ENCODE measurements around the gene WDR38.

The WDR38 gene

GRCh38 chr9:124858330-124859046, 5.2 kb downstream of the WDR38 start:
- no peak for DNase-seq (ENCODE audit: low read depth)

GRCh38 chr9:124859803-124860581, 6.7 kb downstream of the WDR38 start:
- DNase-seq (ENCODE audit: low read depth): no peak

DNA sequence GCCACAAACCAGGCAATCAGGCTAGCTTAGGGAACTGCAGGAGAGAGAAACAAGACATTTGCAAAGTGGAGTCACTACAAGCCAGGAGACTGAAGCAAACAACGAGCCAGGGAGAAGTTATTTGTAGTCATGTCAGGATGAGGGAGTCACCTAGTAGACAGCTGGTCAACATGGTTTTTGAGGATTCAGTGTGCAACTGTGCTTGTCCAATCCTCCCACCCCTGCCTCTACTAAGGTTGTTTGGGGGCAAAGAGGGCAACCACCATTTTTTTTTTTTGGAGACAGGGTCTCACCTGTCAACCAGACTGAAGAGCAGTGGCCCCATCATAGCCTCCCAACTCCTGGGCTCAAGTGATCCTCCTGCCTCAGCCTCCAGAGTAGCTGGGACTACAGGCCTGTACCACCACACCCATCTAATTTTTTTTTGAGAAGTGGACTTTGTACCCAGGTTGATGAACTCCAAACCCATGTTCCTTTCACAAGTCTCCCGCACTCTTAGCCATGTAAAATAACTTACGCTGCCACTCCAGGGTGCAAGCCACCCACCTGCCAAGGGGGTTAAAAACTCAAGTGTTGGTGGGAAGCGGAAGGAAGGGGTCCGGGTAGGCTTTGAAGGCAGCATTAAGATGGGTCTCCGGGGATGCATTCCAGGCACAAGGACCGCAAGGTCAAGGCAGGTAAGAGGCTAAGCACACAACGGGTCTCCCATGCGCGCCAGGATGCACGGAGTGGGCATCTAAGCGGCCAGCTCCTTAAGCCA, 7.5 kb downstream of the WDR38 start:
- no peak for DNase-seq (ENCODE audit: low read depth)

GRCh38 chr9:124861342-124862229, 8.3 kb downstream of the WDR38 start, which contains the start of the genes ARPC5L and RPL35:
Gene ARPC5L, plus strand, starts transcription at chr9:124862130. Its CDS starts 7,161 bp downstream, at chr9:124869291.
Gene RPL35, minus strand, starts transcription at chr9:124861957. Its CDS starts 45 bp downstream, at chr9:124861912.
- peak; percentile 89 for DNase-seq (ENCODE audit: low read depth)

- DNase-seq (ENCODE audit: low read depth): no peak
Observed at GRCh38 chr9:124863371-124863871, 10.2 kb downstream of the WDR38 start.

DNA sequence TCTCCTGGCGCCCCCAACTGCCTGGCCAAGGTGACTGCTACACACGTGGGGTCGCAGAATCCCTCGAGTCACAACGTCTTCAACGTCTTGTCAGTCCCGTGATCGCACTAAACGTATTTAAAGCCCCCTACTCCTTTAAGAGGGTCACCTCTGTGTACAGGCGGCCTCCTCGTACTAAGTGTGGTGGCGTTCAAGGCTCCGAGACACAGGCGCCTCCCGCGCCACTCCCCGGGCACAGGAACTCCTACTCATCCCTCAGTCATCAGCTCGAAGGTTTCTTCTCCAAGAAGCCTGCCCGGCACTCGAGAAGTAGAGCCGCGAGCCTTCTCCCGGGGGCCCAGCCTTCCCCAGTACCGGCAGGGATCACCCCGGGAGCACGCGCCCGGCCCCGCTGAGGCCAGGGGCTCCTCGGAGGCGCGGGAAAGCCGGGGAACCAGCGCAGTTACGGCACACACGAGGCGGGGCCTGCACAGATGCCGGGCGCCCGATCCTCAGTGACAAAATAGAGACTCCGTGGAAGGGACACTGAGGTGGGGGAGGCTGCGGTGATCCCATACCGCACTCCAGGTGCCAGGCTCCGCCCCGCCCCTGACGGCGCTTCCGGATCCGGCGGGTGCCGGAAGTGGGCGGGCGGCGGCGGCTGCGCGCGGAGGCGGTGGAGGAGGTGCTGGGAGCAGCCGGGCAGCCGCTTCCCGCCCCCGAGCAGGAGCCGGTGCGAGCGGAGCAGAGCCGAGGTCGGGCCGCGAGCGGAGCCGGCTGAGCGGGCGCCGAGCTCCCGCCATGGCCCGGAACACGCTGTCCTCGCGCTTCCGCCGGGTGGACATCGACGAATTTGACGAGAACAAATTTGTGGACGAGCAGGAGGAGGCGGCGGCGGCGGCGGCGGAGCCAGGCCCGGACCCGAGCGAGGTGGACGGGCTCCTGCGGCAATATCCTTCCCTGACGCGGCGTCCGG, 15.5 kb downstream of the WDR38 start:
- DNase-seq (ENCODE audit: low read depth): peak; percentile 74

- DNase-seq (ENCODE audit: low read depth): no peak
Observed at GRCh38 chr9:124869466-124869985, 16.3 kb downstream of the WDR38 start.

DNA sequence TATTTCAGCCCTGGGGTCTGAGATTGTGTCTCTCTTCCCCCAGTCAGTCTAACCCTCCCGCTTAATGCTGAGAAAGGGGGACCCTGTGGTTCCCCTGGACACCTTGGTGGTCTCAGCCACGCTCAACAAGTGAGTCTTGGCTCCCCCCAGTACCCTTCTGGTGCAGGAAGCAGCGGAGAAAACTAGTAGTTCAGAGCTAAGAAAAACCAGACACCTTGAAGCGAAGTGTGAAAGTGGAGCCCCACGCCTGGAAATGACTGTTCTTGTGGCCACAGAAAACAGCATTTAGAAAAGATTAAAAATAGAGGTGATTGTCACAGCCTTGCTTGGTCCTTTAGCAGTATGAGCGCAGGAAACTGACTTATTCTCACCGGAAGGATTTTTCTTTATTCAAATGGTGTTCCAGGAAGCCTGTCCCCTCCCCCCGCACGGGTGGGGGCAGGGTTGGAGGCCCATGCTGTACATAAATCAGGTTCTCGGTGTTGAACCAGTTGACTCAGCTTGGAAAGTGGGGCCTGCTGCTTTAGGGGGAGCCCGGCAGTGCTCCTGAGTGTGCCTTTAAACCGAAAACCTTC, 16.8 kb downstream of the WDR38 start:
- DNase-seq (ENCODE audit: low read depth): peak; percentile 62

- DNase-seq (ENCODE audit: low read depth): no peak
Observed at GRCh38 chr9:124870723-124871122, 17.5 kb downstream of the WDR38 start.

DNA sequence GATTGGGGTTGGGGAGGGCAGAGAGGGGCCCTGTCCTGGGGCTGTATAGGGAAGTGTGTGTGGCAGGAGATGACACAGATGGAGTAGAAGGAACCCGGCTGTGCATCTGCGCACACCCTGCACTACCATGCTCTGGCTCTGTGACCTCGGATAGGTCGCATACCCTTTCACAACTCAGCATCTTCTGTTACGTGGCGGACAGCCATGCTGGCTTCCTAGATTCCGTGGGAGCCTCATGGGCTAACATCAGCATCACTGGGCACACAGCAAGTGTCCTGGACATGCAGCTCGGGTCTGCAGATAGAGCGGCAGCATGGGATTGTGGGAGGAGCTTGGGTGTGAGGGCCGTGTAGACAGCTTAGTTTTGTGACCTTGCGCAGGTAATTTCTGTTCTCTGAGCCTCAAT, 17.9 kb downstream of the WDR38 start:
- no peak for DNase-seq (ENCODE audit: low read depth)

DNA sequence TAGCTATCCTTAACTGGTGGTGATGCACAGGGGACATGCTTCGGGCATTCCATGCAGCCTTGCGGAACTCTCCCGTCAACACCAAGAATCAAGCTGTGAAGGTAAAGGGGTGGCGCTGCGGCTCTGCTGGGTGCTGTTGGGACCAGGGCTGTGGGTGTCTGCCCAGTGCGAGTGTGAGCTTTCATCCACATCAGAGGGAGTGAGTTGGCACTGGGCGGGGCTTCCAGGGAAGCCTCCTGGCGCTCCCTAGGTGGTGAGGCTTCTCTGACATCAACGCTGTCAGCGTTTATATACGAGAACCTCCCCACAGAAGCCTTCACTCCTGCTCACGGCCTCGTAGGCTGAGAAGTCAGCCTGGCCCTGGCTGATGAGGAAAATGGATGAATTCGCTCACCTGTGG, 20.4 kb downstream of the WDR38 start:
- no peak for DNase-seq (ENCODE audit: low read depth)

- DNase-seq (ENCODE audit: low read depth): no peak
Observed at GRCh38 chr9:124875501-124875900, 22.2 kb downstream of the WDR38 start.

GRCh38 chr9:124877021-124877782, 23.9 kb downstream of the WDR38 start:
- DNase-seq (ENCODE audit: low read depth): no peak

DNA sequence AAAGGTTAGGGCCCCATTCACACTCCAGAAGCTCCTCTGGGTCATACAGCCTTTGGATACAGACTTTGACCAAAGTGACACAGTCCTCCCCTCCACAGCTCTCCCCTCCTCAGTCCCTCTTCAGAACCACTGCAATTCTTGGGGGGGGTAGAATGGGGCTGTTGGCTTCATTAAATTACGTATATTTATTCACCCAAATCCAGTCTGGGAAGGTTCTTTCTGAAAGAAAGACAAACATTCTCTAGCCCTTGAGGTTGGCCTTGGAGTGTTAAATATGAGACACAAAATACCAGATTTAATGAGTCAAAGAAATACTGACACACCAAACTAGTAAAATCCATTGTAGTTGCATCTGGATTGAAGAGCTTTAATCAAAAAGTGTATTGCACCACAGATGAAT, 24.8 kb downstream of the WDR38 start:
- no peak for DNase-seq (ENCODE audit: low read depth)

GRCh38 chr9:124878518-124878917, 25.3 kb downstream of the WDR38 start:
- no peak for DNase-seq (ENCODE audit: low read depth)

DNA sequence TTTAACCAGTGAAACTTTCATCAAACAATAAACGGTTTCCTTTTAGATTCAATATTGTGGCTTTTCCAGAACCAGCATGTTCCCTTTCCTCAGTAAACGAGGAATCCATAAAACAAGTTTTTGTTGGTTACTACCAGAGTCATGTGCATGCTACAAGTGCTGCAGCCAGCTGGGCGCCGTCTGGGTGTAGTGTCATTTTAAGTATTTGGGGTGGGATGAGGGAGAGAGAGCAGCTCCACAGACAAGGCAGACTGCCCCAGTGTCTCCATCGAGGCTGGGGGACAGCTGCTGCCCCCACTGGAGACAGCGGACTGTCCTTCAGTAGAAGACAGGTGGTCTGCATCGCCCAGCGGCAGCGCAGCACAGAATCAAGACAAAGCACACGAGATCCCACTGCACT, 26.0 kb downstream of the WDR38 start:
- DNase-seq (ENCODE audit: low read depth): no peak

DNA sequence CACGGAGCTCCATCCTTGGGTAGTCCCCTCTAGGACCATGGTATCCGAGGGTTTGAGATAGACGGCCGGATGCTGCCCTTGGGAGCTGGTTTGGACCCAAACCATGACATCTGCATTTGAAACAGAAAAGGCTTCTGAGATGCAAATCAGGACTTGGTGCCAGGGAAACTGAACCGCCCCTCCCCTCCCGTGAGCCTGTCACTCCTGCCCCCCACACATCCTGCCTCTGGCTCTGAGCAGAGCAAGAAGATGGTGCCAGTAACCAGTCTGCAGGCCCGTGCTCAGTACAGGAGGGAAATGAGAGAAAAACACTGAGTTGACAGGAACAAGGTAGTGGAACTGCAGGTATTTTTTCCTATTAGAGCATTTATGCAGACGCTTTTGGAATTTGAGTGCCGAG, 27.2 kb downstream of the WDR38 start:
- DNase-seq (ENCODE audit: low read depth): no peak

DNA sequence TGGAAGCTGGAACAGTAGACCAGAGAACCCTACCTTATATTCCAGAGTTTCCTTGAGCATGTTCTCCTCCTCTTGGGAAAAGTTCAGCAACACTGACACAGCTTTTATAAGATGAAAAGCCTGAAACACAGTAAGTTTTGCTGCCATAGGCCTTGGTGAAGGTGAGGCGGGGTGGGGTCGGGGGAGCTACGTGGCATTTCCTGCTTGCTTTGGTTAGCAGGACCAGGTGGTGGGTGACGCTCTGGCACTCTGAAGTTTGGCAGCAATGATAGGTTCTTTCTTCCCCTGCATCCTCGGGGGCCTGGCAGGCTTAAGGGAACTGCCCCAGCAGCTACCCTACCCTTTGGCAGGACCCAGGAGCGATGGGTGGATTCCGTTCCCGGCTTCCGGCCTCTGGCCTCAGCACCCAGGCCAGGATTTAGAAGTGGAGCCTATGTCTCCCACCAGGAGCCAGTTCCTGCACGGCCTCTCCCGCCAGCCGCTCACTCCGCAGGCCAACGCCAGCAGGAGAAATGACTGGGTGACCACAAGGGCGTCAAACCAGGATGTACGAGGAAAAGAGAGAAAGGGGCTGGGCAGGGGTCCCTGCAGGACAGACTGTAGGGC, 28.0 kb downstream of the WDR38 start:
- no peak for DNase-seq (ENCODE audit: low read depth)

Data from stimulated activated CD8-positive, alpha-beta memory T cell treated with anti-CD3 and anti-CD28 coated beads, Interleukin-15, amount 100 ng/mL, for 1 hour (primary cell).